Cardiac septum (tissue), 1 donor: ENCODE data around the gene CRYBA1. TPM values are rescaled to one million over a fixed set of nuclear protein-coding genes. Genes with fewer than 3 reads are reported as not detected.

ENCODE experiments used
- total RNA-seq: library from RNA; stranded (reverse); fragmentation: NEBNext Ultra II Directional; extraction: Animal tissue kit (Norgen Biotek cat#: 25700); gene quantifications from one replicate; pipeline ENCODE4 v1.2.1, GENCODE V29; 2021
- donor health status: DM: no; HTN: no; CAD: no.

The CRYBA1 gene
- total RNA-seq, 1 donor from 2014 or later, result not detected

Other genes starting within 250 kb of the CRYBA1 start
- gene SEZ6, start 240.8 kb upstream of the CRYBA1 start, total RNA-seq, result not detected
- 0.57 TPM for gene PIPOX, start 203.7 kb upstream of the CRYBA1 start, total RNA-seq
- 317 TPM for gene MYO18A, start 66.5 kb upstream of the CRYBA1 start, total RNA-seq
- 39.2 TPM for gene NUFIP2, start 47.3 kb downstream of the CRYBA1 start, total RNA-seq
- gene TAOK1, start 143.5 kb downstream of the CRYBA1 start, total RNA-seq, result 64.8 TPM